Coronary artery (tissue), 2 donors: ENCODE measurements around the gene LRFN4.

Experiments used
- DNase-seq: peaks from one replicate; pipeline ENCODE4 v3.0.0-alpha.2; 2017; ENCODE audit warnings: low spot score
- H3K27ac ChIP-seq, 2 donors: fragments of 200-600 bp; sonication (generic); one replicate each; pipeline ENCODE4 v1.5.1; 2016 to 2019
- H3K4me3 ChIP-seq: fragments of 200-600 bp; sonication (generic); 2 replicates; pipeline ENCODE4 v1.5.1; 2016; ENCODE audit warnings: mild to moderate bottlenecking, moderate library complexity
- TF ChIP-seq, protein P1 (sequence below): fragments of 200-600 bp; sonication (generic); IDR thresholded peaks from one replicate; pipeline ENCODE4 v1.5.1; 2019; ENCODE audit warnings: antibody characterized with exemption

LRFN4 gene

DNA sequence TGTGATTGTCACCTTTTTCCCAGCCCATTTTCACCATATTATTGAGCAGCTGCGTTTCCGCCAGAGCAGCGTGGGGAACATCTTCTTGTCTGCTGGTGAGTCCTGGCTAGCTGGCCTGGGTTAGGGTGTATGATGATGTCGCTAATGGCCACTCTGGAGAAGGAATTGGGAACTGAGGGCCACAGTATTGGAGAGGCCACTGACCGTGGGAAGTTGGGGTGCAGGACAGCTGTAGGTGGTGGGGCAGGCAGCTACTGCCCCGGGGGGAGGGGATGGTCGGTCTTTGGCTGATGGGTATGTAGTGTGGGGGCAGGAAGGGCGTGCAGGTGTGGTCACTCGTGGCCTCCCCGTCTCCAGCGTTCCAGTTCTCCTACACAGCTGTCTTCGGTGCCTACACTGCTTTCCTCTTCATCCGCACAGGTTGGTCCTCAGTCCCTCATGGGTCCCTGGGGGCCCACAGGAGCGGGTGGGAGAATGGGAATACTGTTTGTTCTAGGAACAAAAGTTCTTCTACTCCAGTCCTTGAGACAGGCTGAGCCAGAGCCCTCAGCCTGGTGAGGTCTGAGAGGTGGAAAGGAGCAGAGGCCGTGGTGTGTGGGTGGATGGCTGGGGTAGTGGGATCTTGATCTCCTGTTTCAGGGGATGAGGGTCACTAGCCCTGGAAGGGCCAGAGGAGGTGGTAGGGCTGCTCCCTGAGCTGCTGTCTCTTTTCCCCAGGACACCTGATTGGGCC lies 11.6 kb upstream of the LRFN4 start:
- no peak for DNase-seq
- H3K4me3 ChIP-seq, result no peak overlapping the region
- H3K27ac ChIP-seq, result no peak overlapping the region
- TF ChIP-seq, protein P1, sequence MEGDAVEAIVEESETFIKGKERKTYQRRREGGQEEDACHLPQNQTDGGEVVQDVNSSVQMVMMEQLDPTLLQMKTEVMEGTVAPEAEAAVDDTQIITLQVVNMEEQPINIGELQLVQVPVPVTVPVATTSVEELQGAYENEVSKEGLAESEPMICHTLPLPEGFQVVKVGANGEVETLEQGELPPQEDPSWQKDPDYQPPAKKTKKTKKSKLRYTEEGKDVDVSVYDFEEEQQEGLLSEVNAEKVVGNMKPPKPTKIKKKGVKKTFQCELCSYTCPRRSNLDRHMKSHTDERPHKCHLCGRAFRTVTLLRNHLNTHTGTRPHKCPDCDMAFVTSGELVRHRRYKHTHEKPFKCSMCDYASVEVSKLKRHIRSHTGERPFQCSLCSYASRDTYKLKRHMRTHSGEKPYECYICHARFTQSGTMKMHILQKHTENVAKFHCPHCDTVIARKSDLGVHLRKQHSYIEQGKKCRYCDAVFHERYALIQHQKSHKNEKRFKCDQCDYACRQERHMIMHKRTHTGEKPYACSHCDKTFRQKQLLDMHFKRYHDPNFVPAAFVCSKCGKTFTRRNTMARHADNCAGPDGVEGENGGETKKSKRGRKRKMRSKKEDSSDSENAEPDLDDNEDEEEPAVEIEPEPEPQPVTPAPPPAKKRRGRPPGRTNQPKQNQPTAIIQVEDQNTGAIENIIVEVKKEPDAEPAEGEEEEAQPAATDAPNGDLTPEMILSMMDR, result no peak

DNA sequence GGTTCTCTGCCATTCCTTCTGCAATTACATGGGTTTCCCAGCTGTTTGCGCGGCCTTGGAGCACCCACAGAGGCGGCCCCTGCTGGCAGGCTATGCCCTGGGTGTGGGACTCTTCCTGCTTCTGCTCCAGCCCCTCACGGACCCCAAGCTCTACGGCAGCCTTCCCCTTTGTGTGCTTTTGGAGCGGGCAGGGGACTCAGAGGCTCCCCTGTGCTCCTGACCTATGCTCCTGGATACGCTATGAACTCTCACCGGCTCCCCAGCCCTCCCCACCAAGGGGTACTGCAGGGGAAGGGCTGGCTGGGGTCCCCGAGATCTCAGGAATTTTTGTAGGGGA lies 11.0 kb upstream of the LRFN4 start:
- H3K4me3 ChIP-seq, result no peak overlapping the region
- TF ChIP-seq, protein P1, result no peak
- no peak overlapping the region for H3K27ac ChIP-seq
- DNase-seq, result peak; percentile 64

DNA sequence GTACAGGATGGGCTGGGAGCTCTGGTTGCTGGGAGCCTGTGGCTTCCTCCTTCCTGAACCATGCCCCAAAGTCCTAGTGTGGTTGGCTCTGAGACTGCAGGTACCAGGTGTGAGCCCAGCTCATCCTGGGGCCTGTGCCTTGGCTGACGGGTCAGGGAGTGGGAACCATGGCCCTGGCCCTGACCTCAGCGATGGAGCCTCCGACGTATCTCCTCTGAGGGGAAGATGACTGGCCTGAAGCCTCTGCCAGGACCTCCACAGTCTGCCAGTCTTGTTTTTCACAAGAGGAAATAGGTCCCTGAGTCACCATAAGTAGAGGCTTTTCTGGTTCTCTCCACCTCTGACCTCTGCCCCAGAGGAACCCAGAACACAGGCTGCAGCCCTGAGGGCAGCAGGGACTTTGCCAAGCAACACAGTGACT lies 10.2 kb upstream of the LRFN4 start:
- no peak for DNase-seq
- TF ChIP-seq, protein P1, result no peak
- no peak overlapping the region for H3K27ac ChIP-seq
- no peak overlapping the region for H3K4me3 ChIP-seq

DNA sequence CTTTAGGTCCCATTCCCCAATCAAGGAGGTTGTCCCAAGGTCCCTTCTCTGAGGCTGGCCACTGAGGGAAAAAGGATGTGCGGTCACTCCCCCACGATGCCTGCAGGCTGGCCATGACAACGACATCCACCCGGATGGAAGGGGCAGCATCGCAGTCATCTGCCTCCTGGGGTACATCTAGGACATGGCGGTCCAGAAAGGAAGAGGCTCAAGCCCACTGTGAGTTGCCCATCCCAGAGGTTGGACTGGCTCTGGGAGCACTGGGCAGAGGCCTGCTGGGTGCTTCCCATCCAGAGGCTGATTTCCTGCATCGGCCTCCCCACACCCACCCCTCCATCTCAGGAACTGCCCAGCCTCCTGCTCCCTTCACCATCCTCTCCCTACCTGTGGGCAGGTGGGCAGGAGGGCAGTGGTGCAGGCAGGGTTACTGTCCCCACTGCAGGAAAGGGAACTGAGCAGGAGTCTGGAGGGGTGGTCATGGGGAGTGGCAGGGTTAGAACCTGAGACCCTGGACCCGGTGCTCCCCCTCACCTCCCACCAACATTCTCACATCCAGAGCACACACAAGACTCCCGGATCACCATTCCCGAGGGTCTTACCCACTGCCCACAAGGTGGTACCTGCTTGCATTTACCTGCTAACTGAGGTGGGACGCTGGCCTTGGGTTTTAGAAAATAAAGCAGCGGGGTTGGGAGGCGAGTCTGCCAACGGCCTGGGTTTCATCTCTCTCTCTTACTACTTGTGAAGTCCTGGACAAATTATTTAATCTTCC lies 9.2 kb upstream of the LRFN4 start:
- no peak overlapping the region for H3K27ac ChIP-seq
- TF ChIP-seq, protein P1, result no peak
- H3K4me3 ChIP-seq, result no peak overlapping the region
- peak; percentile 58 for DNase-seq

DNA sequence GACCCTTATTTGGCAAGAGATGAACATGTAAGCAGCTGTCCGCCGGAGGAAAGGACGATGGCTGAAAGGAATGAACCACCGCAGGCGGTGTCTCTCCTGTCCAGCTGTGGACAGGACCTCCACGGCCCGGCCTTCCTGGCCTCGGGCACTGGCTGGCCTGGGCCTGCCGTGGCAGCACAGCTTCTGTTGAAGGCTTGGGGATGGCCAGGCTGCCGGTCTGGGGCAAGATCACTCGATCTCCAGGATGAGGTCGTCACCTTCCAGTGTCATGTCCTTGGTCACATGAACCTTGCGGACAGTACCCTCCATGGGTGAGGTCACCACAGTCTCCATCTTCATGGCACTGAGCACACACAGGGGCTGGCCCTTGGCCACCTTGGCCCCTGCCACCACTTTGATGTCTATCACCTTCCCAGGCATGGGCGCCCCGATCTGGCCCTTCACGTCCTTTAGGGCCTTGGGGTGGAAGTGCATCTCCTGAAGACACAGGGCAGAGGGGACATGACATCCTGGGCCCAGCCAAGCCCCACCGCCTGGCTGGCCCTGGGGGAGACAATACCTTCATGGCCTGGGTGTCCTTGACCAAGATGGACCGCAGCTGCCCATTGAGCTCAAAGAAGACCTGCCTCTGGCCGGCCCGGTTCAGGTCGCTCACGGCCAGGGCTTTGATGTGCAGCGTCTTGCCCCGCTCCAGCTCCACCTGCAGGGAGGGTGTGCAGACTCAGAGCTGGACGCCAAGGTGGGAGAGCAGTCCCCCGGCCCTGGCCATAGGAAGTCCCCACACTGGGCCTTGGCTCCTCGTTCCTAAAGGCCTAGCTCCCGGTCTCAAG lies 8.0 kb upstream of the LRFN4 start:
- Histone ChIP-seq H3K27ac (no peak overlapping the region), H3K4me3 (no peak overlapping the region)
- TF ChIP-seq, protein P1, result no peak
- peak; percentile 70 for DNase-seq

DNA sequence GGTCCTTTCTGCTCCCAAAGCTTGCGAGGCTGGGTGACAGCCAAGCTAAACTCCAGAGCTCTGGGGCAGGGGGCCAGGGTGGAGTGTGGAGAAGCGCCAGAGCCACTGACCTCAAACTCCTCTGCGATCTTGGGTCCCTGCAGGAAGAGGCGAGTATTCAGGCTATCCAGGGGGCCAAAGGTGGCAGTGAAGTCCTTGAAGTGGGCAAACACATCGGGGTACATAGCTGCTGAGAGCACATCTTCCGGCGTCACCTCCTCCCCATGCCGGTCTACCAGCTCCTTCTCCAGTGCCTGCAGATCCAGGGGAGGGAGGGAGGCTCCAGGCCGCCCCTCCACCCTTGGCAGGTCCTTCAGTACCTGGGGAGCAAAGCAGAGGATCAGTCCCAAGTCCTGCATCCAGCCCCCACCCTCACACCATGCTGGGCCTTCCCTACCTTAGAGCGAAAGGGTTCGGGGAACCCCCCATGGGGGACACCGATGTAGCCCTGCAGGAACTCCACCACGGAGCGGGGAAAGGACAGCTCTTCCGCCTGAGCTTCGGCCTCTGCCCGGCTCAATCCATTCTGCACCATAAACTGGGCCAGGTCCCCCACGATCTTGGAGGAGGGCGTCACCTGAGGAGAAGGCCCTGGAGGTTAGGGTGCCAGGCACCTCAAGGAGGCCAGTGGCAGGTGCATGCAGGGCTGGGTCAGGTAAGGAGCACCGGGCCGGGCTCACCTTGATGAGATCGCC lies 7.2 kb upstream of the LRFN4 start:
- H3K27ac ChIP-seq, result no peak overlapping the region
- peak; percentile 69 for DNase-seq
- TF ChIP-seq, protein P1, result no peak
- H3K4me3 ChIP-seq, result no peak overlapping the region
